ENCODE measurements around the gene CAMSAP3.

The CAMSAP3 gene

GRCh38 chr19:7645163-7645562, 49.5 kb downstream of the CAMSAP3 start:
- in situ Hi-C loops (cut with HindIII; ENCODE audit: low sequenced_read_pairs), result no loop called here

- in situ Hi-C loops (cut with HindIII; ENCODE audit: low sequenced_read_pairs), result no loop called here
Observed at GRCh38 chr19:7645656-7646425, 50.2 kb downstream of the CAMSAP3 start.

GRCh38 chr19:7646426-7646700, 50.7 kb downstream of the CAMSAP3 start:
- in situ Hi-C loops (cut with HindIII; ENCODE audit: low sequenced_read_pairs), result no loop called here

GRCh38 chr19:7647156-7647555, 51.5 kb downstream of the CAMSAP3 start:
- in situ Hi-C loops (cut with HindIII; ENCODE audit: low sequenced_read_pairs), result no loop called here

- in situ Hi-C loops (cut with HindIII; ENCODE audit: low sequenced_read_pairs), result no loop called here
Observed at GRCh38 chr19:7648265-7649014, 52.8 kb downstream of the CAMSAP3 start.

- in situ Hi-C loops (cut with HindIII; ENCODE audit: low sequenced_read_pairs), result no loop called here
Observed at GRCh38 chr19:7650148-7650547, 54.5 kb downstream of the CAMSAP3 start.

- in situ Hi-C loops (cut with HindIII; ENCODE audit: low sequenced_read_pairs), result no loop called here
Observed at GRCh38 chr19:7652061-7652641, 56.5 kb downstream of the CAMSAP3 start.

GRCh38 chr19:7654401-7654800, 58.7 kb downstream of the CAMSAP3 start:
- in situ Hi-C loops (cut with HindIII; ENCODE audit: low sequenced_read_pairs), result no loop called here

- in situ Hi-C loops (cut with HindIII; ENCODE audit: low sequenced_read_pairs), result no loop called here
Observed at GRCh38 chr19:7655581-7655980, 59.9 kb downstream of the CAMSAP3 start.

- in situ Hi-C loops (cut with HindIII; ENCODE audit: low sequenced_read_pairs), result no loop called here
Observed at GRCh38 chr19:7657131-7657751, 61.6 kb downstream of the CAMSAP3 start.

GRCh38 chr19:7658219-7658686, 62.6 kb downstream of the CAMSAP3 start:
- in situ Hi-C loops (cut with HindIII; ENCODE audit: low sequenced_read_pairs), result no loop called here

GRCh38 chr19:7661744-7662538, 66.3 kb downstream of the CAMSAP3 start:
- in situ Hi-C loops (cut with HindIII; ENCODE audit: low sequenced_read_pairs), result no loop called here

GRCh38 chr19:7662657-7663056, 67.0 kb downstream of the CAMSAP3 start:
- in situ Hi-C loops (cut with HindIII; ENCODE audit: low sequenced_read_pairs), result no loop called here

- in situ Hi-C loops (cut with HindIII; ENCODE audit: low sequenced_read_pairs), result no loop called here
Observed at GRCh38 chr19:7663706-7664105, 68.0 kb downstream of the CAMSAP3 start.

- in situ Hi-C loops (cut with HindIII; ENCODE audit: low sequenced_read_pairs), result no loop called here
Observed at GRCh38 chr19:7665076-7665475, 69.4 kb downstream of the CAMSAP3 start.
